ENCODE data around the gene GTF2H4. TPM values are rescaled to one million over a fixed set of nuclear protein-coding genes. Genes with fewer than 3 reads are reported as not detected.

The GTF2H4 gene
- total and polyA plus RNA-seq, 3 experiments from 2014 or later, result 7.5 to 55.3 (median 48.2) TPM

GRCh38 chr6:30913721-30914075, 5.7 kb downstream of the GTF2H4 start:
- Histone ChIP-seq H3K9me3 (ENCODE audit: low read length) (no peaks in the 10 kb centered on the region), H3K4me3 (ENCODE audit: low read length) (peak overlapping the region; percentile 94), H3K27ac (ENCODE audit: low read depth, low read length) (no peak overlapping the region), H3K36me3 (ENCODE audit: insufficient read depth, low read length) (peaks cover 26% of the 10 kb centered on the region), H3K27me3 (ENCODE audit: insufficient read depth, low read length, poor library complexity, severe bottlenecking) (no peaks in the 10 kb centered on the region), H3K4me1 (ENCODE audit: insufficient read depth, low read length) (peaks cover 17% of the 10 kb centered on the region)
- Mint-ChIP-seq H3K9me3 (no peaks in the 10 kb centered on the region), H3K4me3 (peak overlapping the region; percentile 82 to 97 (median 93)), H3K4me1 (peaks cover 36 to 52% (median 51%) of the 10 kb centered on the region in 3 donors), H3K27ac (peak overlapping the region in 7 of 8 donors; percentile 68 to 90 (median 82)), H3K27me3 (peaks cover 0 to 3% of the 10 kb centered on the region in 2 donors), H3K36me3 (peaks cover 4 to 64% (median 4%) of the 10 kb centered on the region in 3 donors)
- ChIA-PET CTCF (interaction anchor here (0.7 to 2.2 kb wide), 9 partner anchors 9 to 453 kb away, joined by 3 to 9 read pairs (median 4); no protein-coding TSS in a partner anchor), POLR2A (interaction anchor here (0.8 to 2.1 kb wide), 2 partner anchors 42 to 373 kb away, joined by 5 to 12 read pairs; no protein-coding TSS in a partner anchor)
- no peak for DNase-seq

DNA sequence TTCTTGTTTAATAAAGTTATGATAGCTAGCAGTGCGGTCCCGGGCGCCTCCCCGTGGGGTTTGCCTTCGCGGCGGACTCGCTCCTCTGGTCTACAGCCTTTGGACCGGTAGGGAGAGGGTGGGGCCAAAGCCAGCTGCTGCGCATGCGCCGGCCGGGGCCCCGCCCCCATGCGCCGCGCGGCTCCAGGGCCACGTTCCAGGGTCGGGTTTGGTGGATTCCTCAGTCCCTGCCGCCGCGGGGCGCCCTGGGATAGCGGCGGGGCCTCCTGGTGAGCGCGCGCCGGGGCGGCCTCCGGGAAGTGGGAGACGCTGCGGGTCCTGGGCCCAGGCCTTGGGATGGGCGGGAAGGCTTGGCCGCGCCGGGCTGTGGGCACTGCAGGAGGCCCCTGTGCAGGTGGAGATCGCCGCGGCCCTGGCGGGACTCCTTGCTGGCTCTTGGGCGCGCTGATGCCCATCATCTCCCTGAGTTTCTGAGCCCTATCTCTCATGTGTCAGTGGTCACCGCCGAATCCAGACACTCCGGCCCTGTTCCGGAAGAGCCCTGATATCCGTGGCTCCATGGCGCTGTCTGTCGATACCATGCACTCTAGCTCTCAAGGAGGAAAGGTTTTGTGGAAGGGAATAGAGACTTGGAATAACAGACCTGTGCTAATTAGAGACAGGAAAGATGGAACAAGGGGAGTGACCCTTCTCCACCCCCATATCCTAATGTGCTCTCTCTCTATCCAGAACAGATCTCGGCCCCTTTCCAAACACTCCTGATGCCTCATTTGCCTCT, 6.3 kb downstream of the GTF2H4 start, which contains the start of gene VARS2:
TSS of gene VARS2 (plus strand) at position 163 of the 778 bp plus-strand sequence. CDS start at position 762, 599 bp downstream.
- H3K9me3 ChIP-seq (ENCODE audit: low read length), result no peaks in the 10 kb centered on the region
- no peaks in the 10 kb centered on the region for H3K9me3 Mint-ChIP-seq
- DNase-seq, result peak; percentile 77 to 90 (median 87)
- peak within 1 kb of the TSS; percentile 82 to 97 (median 93) for H3K4me3 Mint-ChIP-seq
- CTCF ChIA-PET, result interaction anchor here (0.9 to 2.2 kb wide), 10 partner anchors 10 to 453 kb away, joined by 3 to 9 read pairs (median 4); no protein-coding TSS in a partner anchor
- peak within 1 kb of the TSS; percentile 94 for H3K4me3 ChIP-seq (ENCODE audit: low read length)
- peaks cover 11% of the 10 kb centered on the region for H3K4me1 ChIP-seq (ENCODE audit: insufficient read depth, low read length)
- H3K27ac ChIP-seq (ENCODE audit: low read depth, low read length), result peak within 1 kb of the TSS; percentile 68
- no peaks in the 10 kb centered on the region for H3K27me3 ChIP-seq (ENCODE audit: insufficient read depth, low read length, poor library complexity, severe bottlenecking)
- peaks cover 31 to 49% (median 46%) of the 10 kb centered on the region in 3 donors for H3K4me1 Mint-ChIP-seq
- H3K36me3 ChIP-seq (ENCODE audit: insufficient read depth, low read length), result peaks cover 27% of the 10 kb centered on the region
- H3K27me3 Mint-ChIP-seq, result peaks cover 0 to 3% of the 10 kb centered on the region in 2 donors
- POLR2A ChIA-PET, result interaction anchor here (0.8 to 2.1 kb wide), 2 partner anchors 41 to 373 kb away, joined by 5 to 12 read pairs; no protein-coding TSS in a partner anchor
- peaks cover 4 to 66% (median 7%) of the 10 kb centered on the region in 3 donors for H3K36me3 Mint-ChIP-seq
- H3K27ac Mint-ChIP-seq, result peak within 1 kb of the TSS; percentile 73 to 97 (median 90)

DNA sequence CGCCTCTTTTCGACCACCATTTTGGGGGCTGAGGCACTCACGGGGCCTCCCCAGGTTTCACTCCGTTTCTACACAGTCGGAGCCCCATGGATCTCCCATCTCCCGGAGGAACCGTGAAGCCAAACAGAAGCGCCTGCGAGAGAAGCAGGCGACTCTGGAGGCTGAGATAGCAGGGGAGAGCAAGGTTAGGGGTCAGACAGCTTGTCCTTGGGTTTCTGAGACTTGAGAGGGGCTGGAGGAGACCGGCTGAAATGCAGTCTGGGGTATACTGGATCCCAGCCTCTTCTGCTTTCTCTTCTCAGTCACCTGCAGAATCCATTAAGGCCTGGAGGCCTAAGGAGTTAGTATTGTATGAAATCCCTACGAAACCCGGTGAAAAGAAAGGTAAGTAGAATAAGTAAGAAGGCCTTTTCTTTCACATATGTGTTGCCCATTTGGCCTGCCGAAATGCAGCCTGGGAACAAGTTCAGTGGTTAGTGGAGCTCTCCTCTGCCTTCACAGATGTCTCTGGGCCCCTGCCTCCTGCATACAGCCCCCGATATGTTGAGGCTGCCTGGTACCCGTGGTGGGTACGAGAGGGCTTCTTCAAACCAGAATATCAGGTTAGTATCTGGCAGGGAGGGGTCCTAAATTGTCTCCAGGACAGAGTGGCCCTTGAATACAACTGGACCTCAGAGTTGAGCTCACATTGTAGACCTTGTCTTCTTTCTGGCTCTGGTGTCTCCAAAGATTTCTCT, 7.0 kb downstream of the GTF2H4 start:
- peak overlapping the region; percentile 82 to 97 (median 93) for H3K4me3 Mint-ChIP-seq
- Histone ChIP-seq H3K36me3 (ENCODE audit: insufficient read depth, low read length) (peaks cover 27% of the 10 kb centered on the region), H3K27ac (ENCODE audit: low read depth, low read length) (peak overlapping the region; percentile 68), H3K9me3 (ENCODE audit: low read length) (no peaks in the 10 kb centered on the region), H3K4me1 (ENCODE audit: insufficient read depth, low read length) (peaks cover 11% of the 10 kb centered on the region), H3K27me3 (ENCODE audit: insufficient read depth, low read length, poor library complexity, severe bottlenecking) (no peaks in the 10 kb centered on the region), H3K4me3 (ENCODE audit: low read length) (peak overlapping the region; percentile 94)
- H3K9me3 Mint-ChIP-seq, result no peaks in the 10 kb centered on the region
- peak overlapping the region; percentile 61 to 97 (median 90) for H3K27ac Mint-ChIP-seq
- CTCF ChIA-PET, result interaction anchor here (1.0 to 2.2 kb wide), 8 partner anchors 9 to 236 kb away, joined by 3 to 9 read pairs (median 5); no protein-coding TSS in a partner anchor
- peaks cover 31 to 49% (median 45%) of the 10 kb centered on the region in 3 donors for H3K4me1 Mint-ChIP-seq
- peaks cover 4 to 72% (median 12%) of the 10 kb centered on the region in 3 donors for H3K36me3 Mint-ChIP-seq
- DNase-seq, result peak in 1 of 5 donors; percentile 9
- peaks cover 0 to 3% of the 10 kb centered on the region in 2 donors for H3K27me3 Mint-ChIP-seq
- POLR2A ChIA-PET, result interaction anchor here (2.1 kb wide), 1 partner anchor 41 kb away, joined by 12 read pairs; no protein-coding TSS in a partner anchor

- H3K4me1 Mint-ChIP-seq, result peaks cover 31 to 49% (median 45%) of the 10 kb centered on the region in 3 donors
- H3K27ac ChIP-seq (ENCODE audit: low read depth, low read length), result peak overlapping the region; percentile 68
- CTCF ChIA-PET, result interaction anchor here (1.3 to 1.7 kb wide), 4 partner anchors 10 to 172 kb away, joined by 3 to 9 read pairs (median 6); no protein-coding TSS in a partner anchor
- no peak overlapping the region for H3K4me3 ChIP-seq (ENCODE audit: low read length)
- peak overlapping the region in 7 of 8 donors; percentile 21 to 95 (median 61) for H3K27ac Mint-ChIP-seq
- H3K9me3 ChIP-seq (ENCODE audit: low read length), result no peaks in the 10 kb centered on the region
- H3K36me3 ChIP-seq (ENCODE audit: insufficient read depth, low read length), result peaks cover 30% of the 10 kb centered on the region
- POLR2A ChIA-PET, result no interaction called here
- no peaks in the 10 kb centered on the region for H3K27me3 ChIP-seq (ENCODE audit: insufficient read depth, low read length, poor library complexity, severe bottlenecking)
- no peaks in the 10 kb centered on the region for H3K9me3 Mint-ChIP-seq
- peak overlapping the region; percentile 82 to 97 (median 93) for H3K4me3 Mint-ChIP-seq
- peaks cover 4 to 74% (median 12%) of the 10 kb centered on the region in 3 donors for H3K36me3 Mint-ChIP-seq
- H3K4me1 ChIP-seq (ENCODE audit: insufficient read depth, low read length), result peaks cover 11% of the 10 kb centered on the region
- DNase-seq, result peak in 2 of 5 donors; percentile 11 to 12
- H3K27me3 Mint-ChIP-seq, result peaks cover 0 to 3% of the 10 kb centered on the region in 2 donors
These were observed 7.6 kb downstream of the GTF2H4 start for GRCh38 chr6:30915591-30915946.

- Mint-ChIP-seq H3K4me1 (peaks cover 29 to 49% (median 45%) of the 10 kb centered on the region in 3 donors), H3K27me3 (peaks cover 0 to 3% of the 10 kb centered on the region in 2 donors), H3K4me3 (peak overlapping the region in 1 of 7 donors; percentile 84), H3K36me3 (peaks cover 0 to 73% (median 8%) of the 10 kb centered on the region in 3 donors), H3K9me3 (no peaks in the 10 kb centered on the region), H3K27ac (peak overlapping the region in 1 of 8 donors; percentile 2)
- Histone ChIP-seq H3K27me3 (ENCODE audit: insufficient read depth, low read length, poor library complexity, severe bottlenecking) (no peaks in the 10 kb centered on the region), H3K4me3 (ENCODE audit: low read length) (no peak overlapping the region), H3K36me3 (ENCODE audit: insufficient read depth, low read length) (peaks cover 21% of the 10 kb centered on the region), H3K4me1 (ENCODE audit: insufficient read depth, low read length) (peaks cover 11% of the 10 kb centered on the region), H3K27ac (ENCODE audit: low read depth, low read length) (no peak overlapping the region), H3K9me3 (ENCODE audit: low read length) (no peaks in the 10 kb centered on the region)
- POLR2A ChIA-PET, result interaction anchor here (0.7 kb wide), 1 partner anchor 33 kb away, joined by 5 read pairs; the partner anchor contains the start of gene DDR1
- CTCF ChIA-PET, result interaction anchor here (1.6 kb wide), 1 partner anchor 9 kb away, joined by 5 read pairs; no protein-coding TSS in a partner anchor
- DNase-seq, result no peak
These were observed 9.0 kb downstream of the GTF2H4 start for GRCh38 chr6:30917041-30917440.

- H3K4me1 ChIP-seq (ENCODE audit: insufficient read depth, low read length), result peaks cover 11% of the 10 kb centered on the region
- no peaks in the 10 kb centered on the region for H3K9me3 ChIP-seq (ENCODE audit: low read length)
- ChIA-PET POLR2A (interaction anchor here (0.7 kb wide), 1 partner anchor 34 kb away, joined by 5 read pairs; the partner anchor contains the start of gene DDR1), CTCF (interaction anchor here (1.6 kb wide), 1 partner anchor 9 kb away, joined by 5 read pairs; no protein-coding TSS in a partner anchor)
- H3K27ac Mint-ChIP-seq, result peak overlapping the region in 1 of 8 donors; percentile 70
- H3K36me3 ChIP-seq (ENCODE audit: insufficient read depth, low read length), result peaks cover 21% of the 10 kb centered on the region
- peaks cover 0 to 74% (median 8%) of the 10 kb centered on the region in 3 donors for H3K36me3 Mint-ChIP-seq
- H3K4me3 ChIP-seq (ENCODE audit: low read length), result no peak overlapping the region
- peaks cover 0 to 3% of the 10 kb centered on the region in 2 donors for H3K27me3 Mint-ChIP-seq
- no peaks in the 10 kb centered on the region for H3K27me3 ChIP-seq (ENCODE audit: insufficient read depth, low read length, poor library complexity, severe bottlenecking)
- H3K4me3 Mint-ChIP-seq, result peak overlapping the region in 1 of 7 donors; percentile 30
- H3K4me1 Mint-ChIP-seq, result peaks cover 28 to 49% (median 44%) of the 10 kb centered on the region in 3 donors
- no peaks in the 10 kb centered on the region for H3K9me3 Mint-ChIP-seq
- DNase-seq, result no peak
- no peak overlapping the region for H3K27ac ChIP-seq (ENCODE audit: low read depth, low read length)
These were observed 9.5 kb downstream of the GTF2H4 start for GRCh38 chr6:30917487-30917886.

DNA sequence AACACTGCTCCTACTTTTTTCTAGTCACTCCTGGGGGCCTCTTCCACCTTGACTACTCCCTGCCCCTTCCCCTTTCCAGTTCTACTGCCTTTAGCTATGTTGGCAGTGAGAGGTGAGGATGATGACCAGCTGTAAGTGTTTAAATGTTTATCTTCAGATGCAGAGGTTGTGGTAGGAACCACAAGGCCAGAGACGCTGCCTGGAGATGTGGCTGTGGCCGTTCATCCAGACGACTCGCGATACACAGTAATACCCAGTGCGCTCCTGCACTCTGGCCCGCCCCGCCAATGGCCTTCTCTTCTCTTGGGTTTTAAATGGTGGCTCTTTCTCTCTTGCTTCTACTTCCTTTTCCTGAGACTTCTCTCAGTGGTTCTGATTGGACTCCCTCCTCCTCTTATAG, 10.7 kb downstream of the GTF2H4 start:
- Mint-ChIP-seq H3K4me1 (peaks cover 24 to 42% (median 32%) of the 10 kb centered on the region in 3 donors), H3K27ac (no peak overlapping the region), H3K4me3 (no peak overlapping the region), H3K36me3 (peaks cover 0 to 77% (median 12%) of the 10 kb centered on the region in 3 donors), H3K9me3 (no peaks in the 10 kb centered on the region), H3K27me3 (peaks cover 0 to 3% of the 10 kb centered on the region in 2 donors)
- Histone ChIP-seq H3K4me1 (ENCODE audit: insufficient read depth, low read length) (peaks cover 11% of the 10 kb centered on the region), H3K4me3 (ENCODE audit: low read length) (no peak overlapping the region), H3K36me3 (ENCODE audit: insufficient read depth, low read length) (peaks cover 21% of the 10 kb centered on the region), H3K9me3 (ENCODE audit: low read length) (no peaks in the 10 kb centered on the region), H3K27me3 (ENCODE audit: insufficient read depth, low read length, poor library complexity, severe bottlenecking) (no peaks in the 10 kb centered on the region), H3K27ac (ENCODE audit: low read depth, low read length) (no peak overlapping the region)
- DNase-seq, result no peak
- ChIA-PET POLR2A (interaction anchor here (0.6 kb wide), 1 partner anchor 390 kb away, joined by 3 read pairs; no protein-coding TSS in a partner anchor), CTCF (interaction anchor here (1.1 to 1.6 kb wide), 2 partner anchors 8 to 9 kb away, joined by 3 to 5 read pairs; no protein-coding TSS in a partner anchor)
